Skeletal muscle tissue (tissue), 4 donors: ENCODE measurements around the gene EID2. TPM values are rescaled to one million over a fixed set of nuclear protein-coding genes. Genes with fewer than 3 reads are reported as not detected.

ENCODE experiments used
- H3K27ac ChIP-seq: one replicate; pipeline ENCODE4 v1.7.0; 2013; ENCODE audit warnings: mild to moderate bottlenecking, low read depth, low read length, inconsistent platforms
- H3K27me3 ChIP-seq, 3 donors: one replicate each; pipeline ENCODE4 v1.7.0; 2013; ENCODE audit warnings: low read length in 3 of 3; ENCODE audit not compliant: control insufficient read depth in 3 of 3, insufficient read depth in 3 of 3
- H3K36me3 ChIP-seq, 3 donors: one replicate each; pipeline ENCODE4 v1.7.0; 2013; ENCODE audit warnings: low read length in 3 of 3; ENCODE audit not compliant: control insufficient read depth in 3 of 3, insufficient read depth in 3 of 3
- H3K4me1 ChIP-seq, 3 donors: one replicate each; pipeline ENCODE4 v1.7.0; 2013; ENCODE audit warnings: low read length in 3 of 3, mild to moderate bottlenecking in 3 of 3; ENCODE audit not compliant: control insufficient read depth in 3 of 3, insufficient read depth in 3 of 3
- H3K4me3 ChIP-seq, 3 donors: one replicate each; pipeline ENCODE4 v1.7.0; 2013; ENCODE audit warnings: low read length in 3 of 3
- H3K9ac ChIP-seq, 3 donors: one replicate each; pipeline ENCODE4 v1.7.0; 2013; ENCODE audit warnings: low read length in 3 of 3, mild to moderate bottlenecking in 3 of 3, moderate library complexity in 2 of 3, low read depth in 1 of 3
- H3K9me3 ChIP-seq, 3 donors: one replicate each; pipeline ENCODE4 v1.7.0; 2013; ENCODE audit warnings: low read length in 3 of 3; ENCODE audit not compliant: control insufficient read depth in 3 of 3
- total RNA-seq: library from RNA; depleted of rRNA; stranded (reverse); fragments of >200 nt; gene quantifications from one replicate; pipeline ENCODE4 v1.2.3, GENCODE V29; 2014
- donor health status: Osteomylitis.

Gene EID2
- total RNA-seq, 1 donor from 2014 or later, result 6.8 TPM

DNA sequence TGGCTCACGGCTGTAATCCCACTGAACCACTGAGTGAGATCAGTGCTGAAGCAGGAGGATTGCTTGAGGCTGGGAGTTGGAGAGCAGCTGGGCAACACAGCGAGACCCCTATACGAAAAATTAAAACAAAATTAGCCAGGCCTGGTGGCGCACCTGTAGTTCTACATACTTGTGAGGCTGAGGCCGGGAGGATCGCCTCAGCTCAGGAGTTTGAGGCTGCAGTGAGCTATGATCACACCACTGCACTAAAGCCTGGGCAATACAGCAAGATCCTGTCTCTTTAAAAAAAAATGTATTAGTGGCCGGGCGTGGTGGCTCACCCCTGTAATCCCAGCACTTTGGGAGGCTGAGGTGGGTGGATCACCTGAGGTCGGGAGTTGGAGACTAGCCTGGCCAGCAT is 31.3 kb downstream of the EID2 start:
- H3K4me1 ChIP-seq, result peaks cover 0 to 10% (median 5%) of the 10 kb centered on the region in 3 donors
- no peak overlapping the region for H3K4me3 ChIP-seq
- no peak overlapping the region for H3K27ac ChIP-seq
- H3K9ac ChIP-seq, result no peak overlapping the region
- peaks cover 59 to 70% (median 62%) of the 10 kb centered on the region in 3 donors for H3K27me3 ChIP-seq
- H3K9me3 ChIP-seq, result no peaks in the 10 kb centered on the region
- H3K36me3 ChIP-seq, result no peaks in the 10 kb centered on the region

- no peak overlapping the region for H3K27ac ChIP-seq
- H3K9ac ChIP-seq, result no peak overlapping the region
- peaks cover 0 to 10% (median 8%) of the 10 kb centered on the region in 3 donors for H3K4me1 ChIP-seq
- H3K9me3 ChIP-seq, result no peaks in the 10 kb centered on the region
- no peak overlapping the region for H3K4me3 ChIP-seq
- H3K27me3 ChIP-seq, result peaks cover 60 to 70% (median 62%) of the 10 kb centered on the region in 3 donors
- H3K36me3 ChIP-seq, result no peaks in the 10 kb centered on the region
Observed at GRCh38 chr19:39507715-39508364, 32.1 kb downstream of the EID2 start.

DNA sequence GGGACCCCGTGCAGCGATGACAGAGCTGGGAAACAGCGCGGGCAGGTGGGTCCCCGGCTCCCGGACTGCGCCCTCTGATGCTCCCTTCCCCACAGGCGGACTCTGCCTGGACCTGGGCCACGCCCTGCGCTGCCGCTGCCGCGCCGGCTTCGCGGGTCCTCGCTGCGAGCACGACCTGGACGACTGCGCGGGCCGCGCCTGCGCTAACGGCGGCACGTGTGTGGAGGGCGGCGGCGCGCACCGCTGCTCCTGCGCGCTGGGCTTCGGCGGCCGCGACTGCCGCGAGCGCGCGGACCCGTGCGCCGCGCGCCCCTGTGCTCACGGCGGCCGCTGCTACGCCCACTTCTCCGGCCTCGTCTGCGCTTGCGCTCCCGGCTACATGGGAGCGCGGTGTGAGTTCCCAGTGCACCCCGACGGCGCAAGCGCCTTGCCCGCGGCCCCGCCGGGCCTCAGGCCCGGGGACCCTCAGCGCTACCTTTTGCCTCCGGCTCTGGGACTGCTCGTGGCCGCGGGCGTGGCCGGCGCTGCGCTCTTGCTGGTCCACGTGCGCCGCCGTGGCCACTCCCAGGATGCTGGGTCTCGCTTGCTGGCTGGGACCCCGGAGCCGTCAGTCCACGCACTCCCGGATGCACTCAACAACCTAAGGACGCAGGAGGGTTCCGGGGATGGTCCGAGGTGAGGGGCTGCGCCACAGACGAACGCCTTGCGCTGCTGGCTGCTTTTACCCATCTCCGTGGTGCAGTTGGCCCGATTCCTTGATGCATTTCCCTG is 32.8 kb downstream of the EID2 start:
- no peaks in the 10 kb centered on the region for H3K36me3 ChIP-seq
- H3K9ac ChIP-seq, result no peak overlapping the region
- no peak overlapping the region for H3K27ac ChIP-seq
- H3K4me1 ChIP-seq, result peaks cover 0 to 10% (median 8%) of the 10 kb centered on the region in 3 donors
- H3K4me3 ChIP-seq, result peak overlapping the region in 2 of 3 donors; percentile 13 to 46
- no peaks in the 10 kb centered on the region for H3K9me3 ChIP-seq
- peaks cover 65 to 66% (median 66%) of the 10 kb centered on the region in 3 donors for H3K27me3 ChIP-seq

DNA sequence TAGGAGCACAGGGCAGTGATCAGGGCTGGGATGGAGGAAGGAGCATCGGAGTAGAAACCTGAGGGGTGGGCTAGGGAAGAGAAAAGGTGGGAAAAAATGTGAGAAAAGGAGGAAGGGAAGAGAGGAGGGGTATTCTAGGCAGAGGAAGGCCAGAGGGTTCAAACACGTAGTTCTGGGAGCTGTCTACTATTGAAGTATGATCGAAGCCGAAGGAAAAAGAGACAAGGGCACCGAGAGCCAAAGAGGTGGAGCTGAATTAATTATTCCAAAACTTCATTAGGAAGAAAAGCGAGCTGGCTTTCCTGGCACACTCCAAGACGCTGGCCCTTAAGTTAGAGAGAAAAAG is 33.4 kb downstream of the EID2 start:
- Histone ChIP-seq H3K4me1 (peaks cover 0 to 10% (median 8%) of the 10 kb centered on the region in 3 donors), H3K27me3 (peaks cover 65 to 66% (median 65%) of the 10 kb centered on the region in 3 donors), H3K27ac (no peak overlapping the region), H3K36me3 (no peaks in the 10 kb centered on the region), H3K9ac (no peak overlapping the region), H3K4me3 (peak overlapping the region in 1 of 3 donors; percentile 13), H3K9me3 (no peaks in the 10 kb centered on the region)

DNA sequence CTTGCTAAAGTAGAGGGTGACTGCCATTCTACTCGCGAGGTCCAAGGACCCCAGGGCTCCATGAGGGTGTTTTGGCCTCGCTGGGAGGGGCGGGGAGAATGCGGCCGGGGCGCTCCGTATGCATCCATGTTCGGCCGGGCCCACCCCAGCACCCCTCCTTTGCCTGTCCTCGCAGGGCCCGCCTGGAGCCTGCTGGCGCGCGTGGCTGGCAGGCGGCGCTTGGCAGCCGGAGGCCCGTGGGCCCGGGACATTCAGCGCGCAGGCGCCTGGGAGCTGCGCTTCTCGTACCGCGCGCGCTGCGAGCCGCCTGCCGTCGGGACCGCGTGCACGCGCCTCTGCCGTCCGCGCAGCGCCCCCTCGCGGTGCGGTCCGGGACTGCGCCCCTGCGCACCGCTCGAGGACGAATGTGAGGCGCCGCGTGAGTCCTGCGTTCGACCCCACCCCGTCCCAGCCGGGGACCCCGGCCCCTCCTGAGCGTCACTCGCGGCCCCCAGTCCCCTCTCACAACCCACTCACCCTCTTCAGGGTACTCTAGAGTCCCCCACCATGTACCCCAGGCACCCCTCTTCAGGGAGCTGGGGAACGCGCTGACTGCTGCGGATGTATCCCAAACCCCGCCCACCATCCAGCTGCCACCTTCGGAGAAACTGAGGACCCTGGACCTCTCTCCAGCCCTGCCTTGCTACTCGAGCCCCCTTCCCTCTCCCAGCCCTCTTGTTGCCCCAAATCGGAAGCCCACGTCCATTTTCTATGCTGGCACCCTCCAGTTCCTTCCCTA is 37.1 kb downstream of the EID2 start:
- Histone ChIP-seq H3K4me3 (peak overlapping the region in 1 of 3 donors; percentile 29), H3K27me3 (peaks cover 76 to 82% (median 78%) of the 10 kb centered on the region in 3 donors), H3K36me3 (no peaks in the 10 kb centered on the region), H3K4me1 (peaks cover 7 to 18% (median 10%) of the 10 kb centered on the region in 3 donors), H3K27ac (no peak overlapping the region), H3K9ac (no peak overlapping the region), H3K9me3 (no peaks in the 10 kb centered on the region)

GRCh38 chr19:39501340-39501739 is 38.6 kb downstream of the EID2 start:
- no peaks in the 10 kb centered on the region for H3K9me3 ChIP-seq
- H3K9ac ChIP-seq, result no peak overlapping the region
- H3K27me3 ChIP-seq, result peaks cover 66 to 79% (median 76%) of the 10 kb centered on the region in 3 donors
- no peak overlapping the region for H3K27ac ChIP-seq
- no peak overlapping the region for H3K4me3 ChIP-seq
- H3K4me1 ChIP-seq, result peaks cover 0 to 14% (median 8%) of the 10 kb centered on the region in 3 donors
- no peaks in the 10 kb centered on the region for H3K36me3 ChIP-seq

DNA sequence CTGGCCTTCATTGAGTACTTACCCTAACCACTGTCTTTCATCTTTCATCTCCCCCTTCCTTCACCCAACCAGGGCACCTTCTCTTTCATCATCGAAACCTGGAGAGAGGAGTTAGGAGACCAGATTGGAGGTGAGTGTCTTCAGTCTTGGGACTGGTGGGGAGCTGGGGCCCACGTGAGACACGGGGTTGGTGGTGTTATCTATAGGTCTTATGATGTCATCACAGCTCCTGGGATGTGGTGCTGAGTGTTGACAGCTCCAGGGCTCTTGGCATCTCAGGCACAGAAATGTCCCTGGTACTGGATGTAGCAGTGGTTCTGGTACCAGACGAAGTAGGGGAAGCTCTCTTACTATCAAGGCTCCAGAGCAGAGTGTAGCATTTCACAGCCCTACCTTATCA is 39.4 kb downstream of the EID2 start:
- no peak overlapping the region for H3K9ac ChIP-seq
- H3K9me3 ChIP-seq, result no peaks in the 10 kb centered on the region
- no peak overlapping the region for H3K27ac ChIP-seq
- H3K4me1 ChIP-seq, result peaks cover 0 to 14% (median 8%) of the 10 kb centered on the region in 3 donors
- H3K36me3 ChIP-seq, result no peaks in the 10 kb centered on the region
- H3K4me3 ChIP-seq, result no peak overlapping the region
- H3K27me3 ChIP-seq, result peaks cover 67 to 78% (median 77%) of the 10 kb centered on the region in 3 donors

DNA sequence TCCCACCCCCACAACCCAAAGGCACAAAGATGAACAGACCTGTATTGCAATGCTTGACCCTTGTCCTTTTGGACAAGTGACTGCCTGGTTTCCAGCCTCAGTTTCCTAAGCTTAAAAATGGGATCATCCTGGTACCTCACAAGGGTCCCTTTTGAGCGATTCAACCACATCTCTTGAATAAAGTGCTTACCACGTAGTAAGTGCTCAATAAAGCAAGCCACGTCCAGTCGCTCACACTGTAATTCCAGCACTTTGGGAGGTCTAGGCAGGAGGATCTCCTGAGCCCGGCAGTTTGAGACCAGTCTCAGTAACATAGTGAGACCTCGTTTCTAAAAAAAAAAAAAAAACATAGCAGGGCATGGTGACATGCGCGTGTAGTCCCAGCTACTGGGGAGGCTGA is 40.0 kb downstream of the EID2 start:
- H3K36me3 ChIP-seq, result no peaks in the 10 kb centered on the region
- peaks cover 61 to 72% (median 72%) of the 10 kb centered on the region in 3 donors for H3K27me3 ChIP-seq
- H3K9me3 ChIP-seq, result no peaks in the 10 kb centered on the region
- H3K9ac ChIP-seq, result no peak overlapping the region
- peaks cover 0 to 14% (median 8%) of the 10 kb centered on the region in 3 donors for H3K4me1 ChIP-seq
- H3K27ac ChIP-seq, result no peak overlapping the region
- H3K4me3 ChIP-seq, result no peak overlapping the region

DNA sequence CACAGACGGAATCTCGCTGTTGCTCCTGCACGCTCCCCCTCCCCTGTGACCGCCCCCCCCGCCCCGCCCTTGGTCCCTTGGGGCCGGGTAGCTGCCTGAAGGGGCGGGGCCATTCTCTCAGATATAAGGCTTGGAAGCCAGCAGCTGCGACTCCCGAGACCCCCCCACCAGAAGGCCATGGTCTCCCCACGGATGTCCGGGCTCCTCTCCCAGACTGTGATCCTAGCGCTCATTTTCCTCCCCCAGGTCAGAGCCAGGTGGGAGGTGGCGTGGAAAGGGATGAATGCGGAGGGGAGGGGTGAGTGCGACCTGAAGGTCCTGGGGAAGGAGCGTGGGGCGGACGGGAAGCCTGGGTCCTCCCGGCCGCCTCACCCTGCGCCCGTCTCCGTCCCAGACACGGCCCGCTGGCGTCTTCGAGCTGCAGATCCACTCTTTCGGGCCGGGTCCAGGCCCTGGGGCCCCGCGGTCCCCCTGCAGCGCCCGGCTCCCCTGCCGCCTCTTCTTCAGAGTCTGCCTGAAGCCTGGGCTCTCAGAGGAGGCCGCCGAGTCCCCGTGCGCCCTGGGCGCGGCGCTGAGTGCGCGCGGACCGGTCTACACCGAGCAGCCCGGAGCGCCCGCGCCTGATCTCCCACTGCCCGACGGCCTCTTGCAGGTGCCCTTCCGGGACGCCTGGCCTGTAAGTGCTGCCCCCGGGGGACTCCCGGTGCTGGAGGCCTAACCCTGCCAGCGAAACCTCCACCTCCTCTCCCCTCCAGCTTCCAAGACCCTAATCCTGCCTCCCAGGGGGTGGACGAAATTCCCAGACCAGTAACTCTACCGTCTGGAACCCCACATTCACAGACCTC is 40.9 kb downstream of the EID2 start, which contains the start of gene DLL3:
DLL3 (plus strand) TSS at position 150 of the 845 bp plus-strand sequence; CDS start at position 178, 28 bp downstream.
- Histone ChIP-seq H3K9ac (peak within 1 kb of the TSS in 1 of 3 donors; percentile 25), H3K27me3 (peaks cover 51 to 63% (median 63%) of the 10 kb centered on the region in 3 donors), H3K4me3 (peak within 1 kb of the TSS in 1 of 3 donors; percentile 41)

More for the DNA sequence above, 40.9 kb downstream of the EID2 start, which contains the start of gene DLL3:
- H3K36me3 ChIP-seq, result no peaks in the 10 kb centered on the region
- H3K9me3 ChIP-seq, result no peaks in the 10 kb centered on the region
- H3K27ac ChIP-seq, result no peak within 1 kb of the TSS
- H3K4me1 ChIP-seq, result peaks cover 0 to 14% (median 8%) of the 10 kb centered on the region in 3 donors
